ENCODE measurements around the gene MMS22L. TPM values are rescaled to one million over a fixed set of nuclear protein-coding genes. Genes with fewer than 3 reads are reported as not detected.

MMS22L gene
- total RNA-seq, 1 donor from 2014 or later: 22.0 TPM

- no peaks in the 10 kb centered on the region for H3K36me3 Mint-ChIP-seq
- H3K27ac Mint-ChIP-seq: no peak overlapping the region
- H3K4me3 Mint-ChIP-seq: no peak overlapping the region
- H3K9me3 Mint-ChIP-seq: no peaks in the 10 kb centered on the region
- no peaks in the 10 kb centered on the region for H3K4me1 Mint-ChIP-seq
- no peaks in the 10 kb centered on the region for H3K27me3 Mint-ChIP-seq (ENCODE audit: low read depth)
- no peak for TF ChIP-seq CTCF (IDR thresholded peaks at IDR 0.05; ENCODE audit: unreplicated experiment)
- DNase-seq (ENCODE audit: low spot score in 2 of 2, unreplicated experiment in 2 of 2): no peak
Observed at GRCh38 chr6:97312241-97312640, 29.2 kb upstream of the MMS22L start.

- no peak for TF ChIP-seq CTCF (IDR thresholded peaks at IDR 0.05; ENCODE audit: unreplicated experiment)
- H3K4me1 Mint-ChIP-seq: no peaks in the 10 kb centered on the region
- H3K9me3 Mint-ChIP-seq: no peaks in the 10 kb centered on the region
- no peaks in the 10 kb centered on the region for H3K27me3 Mint-ChIP-seq (ENCODE audit: low read depth)
- no peaks in the 10 kb centered on the region for H3K36me3 Mint-ChIP-seq
- no peak for DNase-seq (ENCODE audit: low spot score in 2 of 2, unreplicated experiment in 2 of 2)
- H3K27ac Mint-ChIP-seq: no peak overlapping the region
- no peak overlapping the region for H3K4me3 Mint-ChIP-seq
Observed at GRCh38 chr6:97306544-97307320, 23.7 kb upstream of the MMS22L start.

GRCh38 chr6:97305414-97306066 lies 22.5 kb upstream of the MMS22L start:
- Mint-ChIP-seq H3K36me3 (no peaks in the 10 kb centered on the region), H3K27me3 (ENCODE audit: low read depth) (no peaks in the 10 kb centered on the region), H3K4me1 (no peaks in the 10 kb centered on the region), H3K4me3 (no peak overlapping the region), H3K27ac (no peak overlapping the region), H3K9me3 (no peaks in the 10 kb centered on the region)
- TF ChIP-seq CTCF (IDR thresholded peaks at IDR 0.05; ENCODE audit: unreplicated experiment): no peak
- DNase-seq (ENCODE audit: low spot score in 2 of 2, unreplicated experiment in 2 of 2): no peak

GRCh38 chr6:97304701-97305100 lies 21.7 kb upstream of the MMS22L start:
- Mint-ChIP-seq H3K4me1 (no peaks in the 10 kb centered on the region), H3K9me3 (no peaks in the 10 kb centered on the region), H3K36me3 (no peaks in the 10 kb centered on the region), H3K27me3 (ENCODE audit: low read depth) (no peaks in the 10 kb centered on the region), H3K4me3 (no peak overlapping the region), H3K27ac (no peak overlapping the region)
- DNase-seq (ENCODE audit: low spot score in 2 of 2, unreplicated experiment in 2 of 2): no peak
- TF ChIP-seq CTCF (IDR thresholded peaks at IDR 0.05; ENCODE audit: unreplicated experiment): no peak

GRCh38 chr6:97294451-97294850 lies 11.4 kb upstream of the MMS22L start:
- H3K27me3 Mint-ChIP-seq (ENCODE audit: low read depth): peaks cover 14% of the 10 kb centered on the region
- no peak for TF ChIP-seq CTCF (IDR thresholded peaks at IDR 0.05; ENCODE audit: unreplicated experiment)
- no peak for DNase-seq (ENCODE audit: low spot score in 2 of 2, unreplicated experiment in 2 of 2)
- H3K4me3 Mint-ChIP-seq: no peak overlapping the region
- H3K9me3 Mint-ChIP-seq: peaks cover 8% of the 10 kb centered on the region
- H3K4me1 Mint-ChIP-seq: no peaks in the 10 kb centered on the region
- H3K36me3 Mint-ChIP-seq: no peaks in the 10 kb centered on the region
- no peak overlapping the region for H3K27ac Mint-ChIP-seq
